Mucosa of rectum (tissue), 2 donors: ENCODE measurements around the gene C2CD2.
A peak's percentile ranks its signal among the peaks of the same experiment; 100 is the strongest.

Source experiments
- H3K27ac ChIP-seq, 2 donors: one replicate each; pipeline ENCODE4 v1.7.0; 2013; ENCODE audit warnings: inconsistent platforms in 2 of 2, low read depth in 2 of 2, low read length in 2 of 2
- H3K27me3 ChIP-seq, 2 donors: one replicate each; pipeline ENCODE4 v1.7.0; 2013; ENCODE audit warnings: low read length in 2 of 2; ENCODE audit not compliant: control insufficient read depth in 2 of 2, insufficient read depth in 2 of 2
- H3K36me3 ChIP-seq, 2 donors: one replicate each; pipeline ENCODE4 v1.7.0; 2013; ENCODE audit warnings: low read length in 2 of 2; ENCODE audit not compliant: control insufficient read depth in 2 of 2, insufficient read depth in 2 of 2
- H3K4me1 ChIP-seq, 2 donors: one replicate each; pipeline ENCODE4 v1.7.0; 2013; ENCODE audit warnings: low read length in 2 of 2, mild to moderate bottlenecking in 1 of 2; ENCODE audit not compliant: control insufficient read depth in 2 of 2, insufficient read depth in 2 of 2
- H3K4me3 ChIP-seq, 2 donors: one replicate each; pipeline ENCODE4 v1.7.0; 2013; ENCODE audit warnings: low read length in 2 of 2
- H3K9ac ChIP-seq, 2 donors: one replicate each; pipeline ENCODE4 v1.7.0; 2013; ENCODE audit warnings: low read length in 2 of 2, low read depth in 1 of 2, mild to moderate bottlenecking in 1 of 2
- H3K9me3 ChIP-seq, 2 donors: one replicate each; pipeline ENCODE4 v1.7.0; 2013; ENCODE audit warnings: low read length in 2 of 2; ENCODE audit not compliant: control insufficient read depth in 2 of 2
- donor health status: healthy.
- donor health status: Normal muscosa, but diverticular disease.

Gene C2CD2

DNA sequence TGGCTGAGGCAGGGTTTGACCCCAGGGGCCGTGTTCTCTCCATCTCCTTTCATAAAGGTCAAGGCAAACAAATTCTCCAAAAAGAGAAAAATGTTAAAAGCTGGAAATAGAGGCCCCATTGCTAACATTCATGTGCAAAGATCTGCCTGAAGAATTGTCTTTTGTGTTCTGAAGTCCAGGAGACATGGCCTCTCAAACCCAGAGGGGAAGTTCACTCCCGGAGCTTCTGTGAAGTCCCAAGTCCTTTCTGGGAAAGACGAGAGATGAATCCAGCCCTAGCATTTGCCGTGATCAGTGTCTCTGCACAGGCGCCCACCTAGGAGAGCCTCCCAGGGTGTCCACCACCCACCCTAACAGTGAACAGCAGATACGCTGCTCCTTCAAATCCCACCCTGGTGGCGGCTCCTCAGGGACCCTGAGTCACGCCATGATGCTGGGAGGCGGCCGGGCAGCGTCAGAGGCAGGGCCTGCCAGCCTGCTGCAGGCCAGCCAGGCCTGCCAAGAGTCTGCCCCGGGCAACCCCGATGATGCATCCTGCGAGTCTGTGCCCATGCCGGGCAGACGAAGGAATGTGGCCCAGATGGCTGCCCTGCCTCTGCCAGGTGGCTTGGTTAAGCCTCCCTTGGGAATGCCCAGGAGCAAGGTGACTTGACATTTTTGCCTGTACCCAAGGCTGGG lies 5.2 kb upstream of the C2CD2 start:
- Histone ChIP-seq H3K9me3 (no peaks in the 10 kb centered on the region), H3K9ac (no peak overlapping the region), H3K4me3 (no peak overlapping the region), H3K36me3 (no peaks in the 10 kb centered on the region), H3K27ac (no peak overlapping the region), H3K27me3 (peaks cover 0 to 4% of the 10 kb centered on the region in 2 donors), H3K4me1 (peaks cover 3 to 8% of the 10 kb centered on the region in 2 donors)

DNA sequence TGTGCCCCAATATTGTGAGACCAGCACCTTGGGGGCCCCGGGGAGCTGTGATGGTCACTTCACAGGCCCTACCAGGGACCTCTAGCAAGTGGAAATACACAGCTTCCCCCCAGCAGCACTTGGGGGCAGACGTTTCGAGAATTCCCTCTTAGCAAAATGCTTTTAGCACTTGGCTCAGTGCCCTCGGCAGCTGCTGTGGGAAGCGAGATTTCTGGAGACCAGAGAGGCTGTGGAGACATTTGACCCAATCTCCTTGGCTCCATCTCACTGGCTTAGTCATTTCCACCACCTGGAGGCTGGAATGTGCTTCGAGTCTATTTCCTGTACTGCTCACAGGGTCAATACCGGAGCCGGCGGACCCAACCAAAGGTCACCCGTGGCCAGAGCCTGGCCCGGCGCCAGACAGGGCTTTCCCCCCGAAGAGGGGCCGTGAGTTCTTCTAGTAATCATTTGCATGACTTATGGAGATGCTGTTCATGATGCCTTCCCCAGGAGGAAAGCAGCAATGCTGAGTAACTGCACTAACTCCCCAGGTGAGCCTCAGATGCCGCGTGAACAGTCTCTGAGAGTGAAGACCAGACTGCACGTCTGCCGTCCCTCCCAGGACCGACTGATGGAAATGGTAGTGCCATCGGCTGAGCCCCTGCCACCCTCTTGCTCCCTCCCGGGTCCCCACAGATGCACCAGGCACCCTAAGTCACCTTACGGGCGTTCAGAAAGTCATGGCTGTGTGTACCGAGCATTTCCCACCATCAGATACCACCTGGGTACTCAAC lies 4.4 kb upstream of the C2CD2 start:
- no peaks in the 10 kb centered on the region for H3K9me3 ChIP-seq
- peak overlapping the region; percentile 15 to 38 for H3K27ac ChIP-seq
- H3K4me3 ChIP-seq, result no peak overlapping the region
- H3K9ac ChIP-seq, result no peak overlapping the region
- H3K36me3 ChIP-seq, result no peaks in the 10 kb centered on the region
- peaks cover 3 to 8% of the 10 kb centered on the region in 2 donors for H3K4me1 ChIP-seq
- H3K27me3 ChIP-seq, result peaks cover 0 to 4% of the 10 kb centered on the region in 2 donors

DNA sequence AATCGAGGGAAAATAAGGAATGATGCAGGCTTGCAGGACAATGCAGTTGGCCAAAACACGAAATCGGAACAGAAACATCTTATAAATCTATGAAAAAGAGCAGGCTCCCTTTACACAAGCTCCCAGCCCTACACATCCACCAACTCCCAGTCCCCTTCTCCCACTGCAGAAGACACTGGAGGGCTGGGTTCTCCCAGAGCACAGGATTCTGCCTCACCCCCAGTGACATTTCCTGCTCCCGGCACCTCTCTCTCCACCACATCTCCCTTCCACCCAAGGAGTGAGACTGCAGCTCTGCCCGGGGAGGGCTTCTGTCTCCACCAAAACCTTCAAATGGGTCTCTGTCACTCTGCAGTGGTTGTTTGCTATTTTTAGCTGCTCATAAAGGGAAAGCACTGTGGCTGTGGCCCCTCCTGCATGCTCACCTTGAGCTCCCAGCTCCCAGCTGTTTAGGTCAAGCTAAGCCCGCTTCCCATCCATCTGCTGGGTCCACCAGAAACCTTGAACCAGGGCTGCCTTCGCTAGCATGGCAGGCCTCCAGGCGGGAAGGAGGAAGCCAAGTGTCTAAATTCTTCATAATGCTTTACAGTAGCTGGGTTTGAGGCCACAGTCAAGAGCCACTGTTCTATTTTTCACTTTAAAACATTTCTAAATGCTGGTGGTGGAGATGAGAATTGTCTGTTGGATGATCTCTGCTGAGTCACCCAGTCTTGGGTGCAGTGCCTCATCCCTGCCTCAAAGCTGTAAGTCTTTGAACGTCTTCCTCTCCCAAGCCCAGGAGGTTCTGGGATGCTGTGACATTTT lies 3.3 kb upstream of the C2CD2 start:
- Histone ChIP-seq H3K4me3 (no peak overlapping the region), H3K27ac (no peak overlapping the region), H3K9ac (no peak overlapping the region), H3K36me3 (no peaks in the 10 kb centered on the region), H3K9me3 (no peaks in the 10 kb centered on the region), H3K27me3 (peaks cover 0 to 4% of the 10 kb centered on the region in 2 donors), H3K4me1 (peaks cover 11 to 12% of the 10 kb centered on the region in 2 donors)

DNA sequence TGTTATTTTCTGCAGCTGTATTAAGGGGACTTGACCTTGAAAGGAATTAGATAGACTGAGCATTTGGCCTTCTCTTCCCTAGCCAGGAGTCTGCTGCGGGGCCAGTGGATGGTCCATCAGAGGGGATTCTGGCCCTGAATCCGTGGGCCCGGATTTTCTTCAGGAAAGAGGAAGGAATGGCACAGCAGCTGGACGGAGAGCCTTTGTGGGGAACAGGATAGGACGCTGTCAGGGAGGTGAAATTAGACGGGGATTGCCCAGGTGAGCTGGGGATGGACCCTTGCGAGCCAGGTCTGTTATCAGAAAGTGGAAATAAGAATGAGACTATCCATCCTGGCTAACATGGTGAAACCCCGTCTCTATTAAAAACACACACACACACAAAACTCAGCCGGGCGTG lies 1.7 kb upstream of the C2CD2 start:
- peaks cover 0 to 2% of the 10 kb centered on the region in 2 donors for H3K27me3 ChIP-seq
- no peak overlapping the region for H3K9ac ChIP-seq
- peaks cover 11 to 12% of the 10 kb centered on the region in 2 donors for H3K4me1 ChIP-seq
- H3K27ac ChIP-seq, result no peak overlapping the region
- H3K36me3 ChIP-seq, result no peaks in the 10 kb centered on the region
- no peaks in the 10 kb centered on the region for H3K9me3 ChIP-seq
- no peak overlapping the region for H3K4me3 ChIP-seq

DNA sequence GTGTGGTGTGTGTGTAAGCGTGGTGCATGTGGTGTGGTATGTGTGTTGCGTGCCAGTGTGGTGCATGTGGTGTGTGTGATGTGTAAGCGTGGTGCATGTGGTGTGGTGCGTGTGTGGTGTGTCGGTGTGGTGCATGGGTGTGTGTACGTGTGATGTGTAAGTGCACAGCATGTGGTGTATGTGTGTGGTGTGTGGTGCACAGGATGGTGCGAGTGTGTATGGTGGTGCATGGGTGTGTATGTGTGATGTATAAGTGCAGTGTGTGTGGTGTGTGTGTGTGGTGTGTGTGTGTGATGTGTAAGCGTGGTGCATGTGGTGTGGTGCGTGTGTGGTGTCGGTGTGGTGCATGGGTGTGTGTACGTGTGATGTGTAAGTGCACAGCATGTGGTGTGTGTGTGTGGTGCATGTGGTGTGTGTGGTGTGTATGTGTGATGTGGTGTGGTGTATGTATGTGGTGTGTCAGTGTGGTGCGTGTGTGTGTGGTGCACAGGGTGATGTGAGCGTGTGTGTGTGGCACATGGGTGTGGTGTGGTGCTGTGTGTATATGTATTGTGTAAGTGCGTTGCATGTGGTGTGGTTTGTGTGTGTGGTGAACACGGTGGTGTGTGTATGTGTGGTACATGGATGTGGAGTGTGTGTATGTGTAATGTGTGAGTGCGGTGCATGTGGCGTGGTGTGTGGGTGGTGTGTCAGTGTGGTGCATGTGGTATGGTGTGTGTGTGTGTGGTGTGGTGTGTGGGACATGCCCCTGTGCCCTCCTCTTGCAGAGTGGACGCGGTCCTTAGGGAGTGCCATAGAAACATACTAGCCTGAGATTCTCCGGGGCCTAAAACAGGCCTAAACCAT lies 1.1 kb upstream of the C2CD2 start:
- H3K36me3 ChIP-seq, result no peaks in the 10 kb centered on the region
- H3K9me3 ChIP-seq, result no peaks in the 10 kb centered on the region
- H3K27me3 ChIP-seq, result peaks cover 0 to 2% of the 10 kb centered on the region in 2 donors
- peak overlapping the region in 1 of 2 donors; percentile 1 for H3K27ac ChIP-seq
- H3K4me3 ChIP-seq, result peak overlapping the region in 1 of 2 donors; percentile 27
- H3K4me1 ChIP-seq, result peaks cover 11 to 12% of the 10 kb centered on the region in 2 donors
- no peak overlapping the region for H3K9ac ChIP-seq

DNA sequence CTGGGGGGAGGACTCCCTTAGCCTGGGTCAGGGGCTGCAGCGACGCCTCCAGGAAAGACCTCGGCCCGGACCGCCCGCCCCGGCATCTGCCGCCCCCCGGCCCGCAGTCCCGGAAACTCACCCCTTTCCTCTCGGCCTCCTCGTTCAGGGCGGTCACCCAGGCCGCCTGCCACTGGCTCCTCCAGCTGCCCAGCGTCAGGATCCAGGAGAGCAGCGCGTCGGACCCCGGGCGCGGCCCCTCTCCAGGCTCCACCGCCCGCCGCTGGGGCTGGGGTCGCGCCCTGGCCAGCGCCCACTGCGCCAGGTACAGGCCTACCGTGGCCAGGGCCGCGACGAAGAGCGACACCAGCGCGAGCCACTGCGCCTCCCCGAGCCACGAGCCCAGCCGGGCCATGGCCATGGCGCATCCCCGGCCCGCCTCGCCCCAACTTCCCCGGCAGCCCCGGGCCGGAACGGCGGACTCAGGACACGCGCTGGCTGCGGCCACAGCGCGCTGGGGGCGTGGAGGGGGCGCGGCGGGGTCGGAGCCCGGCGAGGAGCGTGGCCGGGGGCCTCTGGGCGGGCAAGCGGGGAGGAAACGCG lies 478 bp downstream of the C2CD2 start:
- Histone ChIP-seq H3K4me3 (peak overlapping the region; percentile 67 to 70), H3K36me3 (no peaks in the 10 kb centered on the region), H3K4me1 (peaks cover 11 to 12% of the 10 kb centered on the region in 2 donors), H3K9ac (peak overlapping the region; percentile 32 to 59), H3K27ac (peak overlapping the region in 1 of 2 donors; percentile 23), H3K9me3 (no peaks in the 10 kb centered on the region), H3K27me3 (peaks cover 0 to 2% of the 10 kb centered on the region in 2 donors)

DNA sequence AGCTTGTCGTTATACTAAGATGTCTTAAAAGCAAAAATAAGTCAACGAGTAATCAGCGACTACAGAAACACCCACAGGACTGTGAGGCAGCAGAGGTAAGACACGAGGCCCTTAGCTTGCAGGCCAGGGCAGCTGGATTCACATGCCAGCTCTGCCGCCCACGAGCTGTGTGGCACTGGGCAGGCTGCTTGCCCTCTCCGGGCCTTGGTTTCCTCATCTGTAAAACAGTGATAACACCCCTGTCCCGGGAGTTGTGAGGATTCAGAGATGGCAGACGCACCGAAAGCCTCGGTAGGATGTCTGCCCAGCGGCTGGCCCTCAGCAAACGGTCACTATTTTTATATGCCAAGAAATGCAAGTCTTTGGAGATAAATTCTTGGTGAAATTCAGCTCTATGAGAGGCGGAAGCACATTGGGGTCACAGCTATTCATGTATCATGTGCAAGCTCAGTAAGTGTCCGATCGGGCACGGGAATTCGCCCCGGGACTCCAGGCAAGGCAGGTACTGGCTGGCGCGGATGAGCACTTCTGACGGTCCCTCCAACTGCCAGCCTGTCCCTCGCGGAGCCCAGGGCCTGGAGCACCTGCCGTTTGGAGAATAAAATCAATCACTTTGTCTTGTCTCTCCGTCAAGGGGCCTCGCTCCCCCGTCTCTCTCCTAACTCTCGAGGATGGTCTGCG lies 1.1 kb downstream of the C2CD2 start:
- H3K9ac ChIP-seq, result peak overlapping the region; percentile 32 to 59
- no peaks in the 10 kb centered on the region for H3K9me3 ChIP-seq
- H3K4me1 ChIP-seq, result peaks cover 9 to 11% of the 10 kb centered on the region in 2 donors
- no peaks in the 10 kb centered on the region for H3K36me3 ChIP-seq
- H3K27ac ChIP-seq, result no peak overlapping the region
- H3K27me3 ChIP-seq, result peaks cover 0 to 2% of the 10 kb centered on the region in 2 donors
- peak overlapping the region; percentile 67 to 70 for H3K4me3 ChIP-seq

DNA sequence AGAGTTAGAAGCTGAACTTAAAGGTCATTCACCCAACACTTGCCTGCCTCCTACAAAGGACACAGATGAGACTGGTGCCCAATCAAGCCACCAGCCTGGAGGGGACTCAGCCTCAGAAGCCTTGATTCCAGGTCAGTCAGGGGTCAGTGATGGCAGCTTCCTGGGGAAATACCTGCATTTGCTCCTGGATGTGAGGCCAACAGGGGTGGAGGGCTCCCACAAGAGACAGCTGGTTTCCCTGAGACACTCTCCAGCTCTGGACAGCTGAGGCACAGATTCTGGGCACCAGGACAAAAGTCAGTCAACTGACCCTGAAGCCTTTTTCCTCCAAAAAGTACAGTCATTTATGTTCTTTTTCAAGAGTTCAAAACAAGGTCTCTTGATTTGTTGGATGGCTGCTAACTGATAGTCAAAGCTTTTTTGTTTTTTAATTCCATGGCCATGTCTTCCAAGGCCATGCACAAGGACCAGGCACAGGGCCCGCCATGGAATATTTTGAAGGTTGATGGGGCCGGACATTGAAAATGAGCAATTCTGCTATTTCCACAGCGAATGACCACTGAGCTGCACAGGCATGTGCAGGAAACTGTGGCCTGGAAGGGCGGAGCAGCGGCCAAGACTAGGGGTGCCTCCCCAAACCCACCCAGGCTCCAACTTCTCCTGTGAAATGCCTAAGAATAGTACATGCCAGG lies 1.8 kb downstream of the C2CD2 start:
- Histone ChIP-seq H3K9me3 (no peaks in the 10 kb centered on the region), H3K27ac (no peak overlapping the region), H3K4me3 (peak overlapping the region in 1 of 2 donors; percentile 70), H3K27me3 (peaks cover 0 to 2% of the 10 kb centered on the region in 2 donors), H3K9ac (no peak overlapping the region), H3K4me1 (peaks cover 9% of the 10 kb centered on the region in 2 donors), H3K36me3 (no peaks in the 10 kb centered on the region)
